ENCODE measurements around the gene B3GNT8.

GRCh38 chr19:41399091-41399490, 28.1 kb downstream of the B3GNT8 start:
- TF ChIP-seq, protein P1, sequence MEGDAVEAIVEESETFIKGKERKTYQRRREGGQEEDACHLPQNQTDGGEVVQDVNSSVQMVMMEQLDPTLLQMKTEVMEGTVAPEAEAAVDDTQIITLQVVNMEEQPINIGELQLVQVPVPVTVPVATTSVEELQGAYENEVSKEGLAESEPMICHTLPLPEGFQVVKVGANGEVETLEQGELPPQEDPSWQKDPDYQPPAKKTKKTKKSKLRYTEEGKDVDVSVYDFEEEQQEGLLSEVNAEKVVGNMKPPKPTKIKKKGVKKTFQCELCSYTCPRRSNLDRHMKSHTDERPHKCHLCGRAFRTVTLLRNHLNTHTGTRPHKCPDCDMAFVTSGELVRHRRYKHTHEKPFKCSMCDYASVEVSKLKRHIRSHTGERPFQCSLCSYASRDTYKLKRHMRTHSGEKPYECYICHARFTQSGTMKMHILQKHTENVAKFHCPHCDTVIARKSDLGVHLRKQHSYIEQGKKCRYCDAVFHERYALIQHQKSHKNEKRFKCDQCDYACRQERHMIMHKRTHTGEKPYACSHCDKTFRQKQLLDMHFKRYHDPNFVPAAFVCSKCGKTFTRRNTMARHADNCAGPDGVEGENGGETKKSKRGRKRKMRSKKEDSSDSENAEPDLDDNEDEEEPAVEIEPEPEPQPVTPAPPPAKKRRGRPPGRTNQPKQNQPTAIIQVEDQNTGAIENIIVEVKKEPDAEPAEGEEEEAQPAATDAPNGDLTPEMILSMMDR (IDR thresholded peaks at IDR 0.05; ENCODE audit: low read depth, low read length): no peak
- no peak for TF ChIP-seq EZH2phosphoT487 (IDR thresholded peaks at IDR 0.05; ENCODE audit: low read depth)

Data from OCI-LY3 (cell line).